ENCODE results near the gene ZSCAN30.
A peak's percentile ranks its signal among the peaks of the same experiment; 100 is the strongest.

GRCh38 chr18:35268821-35269220 is 21.2 kb downstream of the ZSCAN30 start:
- TF ChIP-seq POLR2A (IDR thresholded peaks at IDR 0.05; ENCODE audit: low read depth, low read length) (no peak), SPI1 (IDR thresholded peaks at IDR 0.05; ENCODE audit: low read depth, low read length) (0 out of 2 replicates have a peak, but pooled peaks have one; percentile 23), POLR2AphosphoS5 (IDR thresholded peaks at IDR 0.05; ENCODE audit: low read depth, low read length) (no peak), POU2F2 (IDR thresholded peaks at IDR 0.05; ENCODE audit: low read depth, low read length) (no peak)
